LNCAP (cell line): ENCODE measurements around the gene AFAP1L2.

Source experiments
- CTCF ChIP-seq: fragments of 450-650 bp; IDR thresholded peaks from 2 replicates; pipeline ENCODE4 v1.5.1; 2017; ENCODE audit warnings: mild to moderate bottlenecking

The AFAP1L2 gene

GRCh38 chr10:114427124-114427852 lies 23.0 kb upstream of the AFAP1L2 start:
- no peak for TF ChIP-seq CTCF

- TF ChIP-seq CTCF = no peak
Observed at GRCh38 chr10:114426476-114426875, 22.2 kb upstream of the AFAP1L2 start.

- TF ChIP-seq CTCF = no peak
Observed at GRCh38 chr10:114420811-114421485, 16.6 kb upstream of the AFAP1L2 start.

DNA sequence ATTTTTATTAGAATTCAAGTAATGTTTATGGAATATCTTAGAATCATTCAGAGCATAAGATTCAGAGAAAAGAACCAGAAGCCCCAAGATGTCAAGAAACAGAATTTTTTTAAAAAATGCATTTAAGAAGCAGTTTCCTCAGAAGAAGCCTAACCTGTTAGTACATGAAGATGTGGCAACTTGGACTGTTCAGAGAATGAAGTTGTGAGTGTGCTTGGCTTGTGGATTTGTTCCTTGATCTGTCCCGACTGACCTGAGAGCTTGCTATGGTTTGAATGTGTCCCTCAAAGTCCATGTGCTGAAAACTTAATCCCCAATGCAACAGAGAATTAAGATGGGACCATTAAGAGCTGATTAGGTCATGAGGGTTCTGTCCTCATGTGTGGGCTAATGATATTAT lies 13.8 kb upstream of the AFAP1L2 start:
- no peak for TF ChIP-seq CTCF

DNA sequence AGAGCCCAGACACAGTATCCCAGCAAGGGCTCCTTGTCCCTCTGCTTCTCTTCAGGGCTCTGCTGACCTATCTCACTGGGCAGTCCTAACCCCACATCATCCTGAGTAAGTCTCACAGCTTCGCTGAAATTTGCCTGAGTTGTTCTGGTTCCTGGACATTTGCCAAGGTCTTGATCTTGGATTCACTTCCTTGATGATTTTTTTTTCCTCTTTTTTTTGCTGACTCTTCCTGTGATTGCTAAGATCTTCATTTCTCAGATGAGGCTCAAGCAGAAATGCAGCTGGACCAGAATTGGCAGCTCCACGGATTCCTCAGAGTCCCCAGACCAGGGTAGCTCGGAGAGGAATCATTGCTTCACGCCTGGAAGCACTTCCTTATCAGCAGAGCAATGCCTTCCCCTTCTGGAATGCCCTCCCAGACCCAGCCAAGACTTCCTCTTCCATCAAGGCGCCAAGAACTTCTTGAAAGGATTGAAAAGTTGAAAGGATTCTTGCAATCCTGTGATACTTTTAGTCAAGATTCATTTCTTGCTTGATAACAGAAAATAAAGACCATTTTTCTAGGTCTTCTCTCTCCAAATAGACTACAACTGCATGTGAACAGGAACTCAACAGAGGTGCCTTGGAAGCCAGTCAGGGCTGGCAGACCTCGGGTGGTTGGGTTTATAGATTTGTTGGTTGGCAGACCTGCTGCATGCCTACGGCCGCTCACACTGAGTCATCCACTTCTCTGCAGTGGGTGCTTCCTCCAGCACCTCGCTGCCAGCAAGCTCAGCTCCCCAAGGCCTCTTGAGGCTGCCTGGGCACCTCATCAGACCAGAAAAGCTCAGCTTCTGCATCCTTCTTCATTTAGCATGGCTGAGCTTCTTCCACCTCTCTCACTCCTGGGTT lies 8.8 kb upstream of the AFAP1L2 start:
- no peak for TF ChIP-seq CTCF

DNA sequence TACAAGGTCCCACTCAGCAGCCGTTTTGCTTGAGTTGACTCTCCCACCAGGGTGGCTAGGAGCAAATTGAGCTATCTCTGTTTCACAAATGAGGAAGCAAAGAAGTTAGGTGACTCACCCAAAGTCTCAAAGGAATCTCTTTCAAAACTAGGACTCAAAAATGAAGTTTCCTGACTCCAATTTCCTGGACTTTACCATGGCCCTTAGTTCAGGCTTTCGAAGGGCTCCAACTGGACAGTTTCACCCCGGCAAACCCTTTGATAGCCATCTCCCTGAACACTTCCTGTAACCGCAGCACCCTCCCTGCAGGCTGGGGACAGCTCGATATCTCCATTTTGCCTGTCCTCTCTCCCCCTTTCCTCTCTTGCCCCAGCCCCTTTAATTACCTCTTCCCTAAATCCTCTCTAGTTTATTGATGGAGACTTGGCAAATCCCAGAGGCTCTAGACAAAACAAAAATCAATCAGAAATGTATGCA lies 4.7 kb upstream of the AFAP1L2 start:
- no peak for TF ChIP-seq CTCF
